Neutrophil (primary cell): ENCODE measurements around the gene ZNF30.

Source experiments
- H3K27ac ChIP-seq: fragments of 200-600 bp; sonication (generic); 2 replicates; pipeline ENCODE4 v1.5.1; 2016; ENCODE audit warnings: mild to moderate bottlenecking, moderate library complexity
- H3K27me3 ChIP-seq: fragments of 200-600 bp; sonication (generic); 2 replicates; pipeline ENCODE4 v1.6.0; 2016; ENCODE audit warnings: mild to moderate bottlenecking
- H3K36me3 ChIP-seq: fragments of 200-600 bp; sonication (generic); 2 replicates; pipeline ENCODE4 v1.5.1; 2017
- H3K4me1 ChIP-seq, 2 experiments: fragments of 200-600 bp in 1 of 2; sonication (generic) in 1 of 2; 1 replicate in 1 of 2; 2 replicates in 1 of 2; pipeline versions ENCODE4 v1.5.1 to v1.6.1; 2013 to 2016; ENCODE audit warnings: low read depth in 1 of 2, low read length in 1 of 2, mild to moderate bottlenecking in 1 of 2, moderate library complexity in 1 of 2; ENCODE audit not compliant: control insufficient read depth in 1 of 2, insufficient read depth in 1 of 2
- H3K4me3 ChIP-seq, 2 experiments: fragments of 200-600 bp in 1 of 2; sonication (generic) in 1 of 2; 1 replicate in 1 of 2; 2 replicates in 1 of 2; pipeline ENCODE4 v1.5.1; 2013 to 2016; ENCODE audit warnings: low read depth in 1 of 2, low read length in 1 of 2, mild to moderate bottlenecking in 1 of 2, moderate library complexity in 1 of 2
- H3K9me3 ChIP-seq: fragments of 200-600 bp; sonication (generic); 2 replicates; pipeline ENCODE4 v1.5.1; 2016
- CTCF ChIP-seq: fragments of 200-600 bp; sonication (generic); IDR thresholded peaks from 2 replicates; pipeline ENCODE4 v1.5.1; 2016; ENCODE audit warnings: antibody characterized with exemption

ZNF30 gene

DNA sequence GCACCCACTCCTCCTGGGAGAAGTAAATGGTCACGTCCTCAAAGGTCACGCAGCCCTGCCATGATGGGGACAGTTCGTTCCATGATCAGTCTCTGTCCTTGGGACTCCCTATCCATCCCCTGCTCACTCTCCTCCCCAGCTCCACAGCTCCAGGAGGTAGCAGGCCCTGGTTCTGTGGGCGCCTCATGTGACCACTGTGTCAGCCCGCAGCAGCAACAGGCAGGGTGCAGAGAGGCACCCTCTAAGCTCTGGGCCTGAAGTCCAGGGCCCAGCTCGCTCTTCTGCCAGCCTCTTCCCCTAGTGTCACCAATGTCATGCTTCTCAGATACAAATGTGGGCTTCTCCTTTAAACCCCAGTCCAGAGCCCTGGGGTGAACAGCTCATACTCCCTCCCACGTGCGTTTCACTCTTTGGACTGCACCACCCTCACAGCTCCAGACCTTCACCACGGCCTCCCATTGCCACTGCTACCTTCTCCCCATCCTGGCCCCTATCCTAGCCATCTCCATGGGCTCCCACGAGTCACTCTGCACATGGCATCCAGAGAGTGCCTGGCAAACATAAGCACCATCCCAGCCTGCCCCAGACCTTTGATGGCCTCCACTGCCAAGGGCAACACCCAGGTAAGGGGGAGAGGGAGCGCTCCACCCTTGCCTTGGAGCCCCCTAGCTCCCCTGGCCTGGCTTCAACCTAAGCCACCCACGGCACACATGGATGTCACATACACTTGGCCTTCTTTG lies 34.4 kb downstream of the ZNF30 start:
- H3K4me1 ChIP-seq: peaks cover 19 to 21% of the 10 kb centered on the region in 2 experiments
- H3K27me3 ChIP-seq: peaks cover 37% of the 10 kb centered on the region
- no peak overlapping the region for H3K27ac ChIP-seq
- peaks cover 12% of the 10 kb centered on the region for H3K36me3 ChIP-seq
- peaks cover 38% of the 10 kb centered on the region for H3K9me3 ChIP-seq
- TF ChIP-seq CTCF: no peak
- H3K4me3 ChIP-seq: no peak overlapping the region

DNA sequence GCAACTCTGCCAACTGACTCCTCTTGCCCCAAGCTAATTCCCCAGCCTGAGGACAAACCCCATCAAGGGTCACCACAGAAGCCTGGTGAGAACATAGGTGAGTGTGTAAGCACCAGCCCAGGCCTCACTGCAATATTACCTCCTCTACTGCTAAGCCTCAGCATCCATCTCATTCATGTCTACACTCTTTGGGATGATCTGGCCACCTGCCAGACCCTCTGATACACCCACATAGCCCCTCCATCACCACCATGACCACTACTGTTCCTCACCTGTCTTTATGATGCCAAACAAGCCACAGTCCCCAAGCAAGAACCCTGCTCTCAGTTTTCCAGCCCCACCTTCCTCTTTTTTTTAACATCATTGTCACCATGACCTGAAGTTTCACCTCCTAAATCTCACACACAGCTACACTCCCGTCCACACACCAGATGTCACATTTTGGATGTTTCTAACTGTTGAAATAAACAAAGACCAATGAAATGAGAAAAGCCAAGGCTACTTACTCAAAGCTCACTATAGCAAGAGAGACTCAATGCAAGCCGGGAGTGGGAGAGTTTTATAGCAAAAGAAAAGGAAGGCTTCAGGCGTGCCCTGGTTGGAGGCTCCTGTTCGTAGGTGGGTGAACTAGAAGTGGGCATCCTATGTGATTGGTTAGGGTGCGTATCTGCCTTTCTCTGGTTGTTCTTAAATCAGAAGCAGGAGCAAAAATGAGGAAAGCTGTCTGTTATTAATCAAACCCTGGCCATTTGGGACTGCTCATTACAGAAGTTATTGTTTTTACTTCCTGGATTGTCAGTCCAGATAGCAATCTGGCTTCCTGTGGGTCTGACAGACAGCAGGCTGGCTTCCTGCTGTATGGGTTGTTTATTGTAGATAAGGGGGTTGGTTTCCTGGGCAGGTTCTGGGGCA lies 35.3 kb downstream of the ZNF30 start:
- no peak for TF ChIP-seq CTCF
- H3K27ac ChIP-seq: no peak overlapping the region
- peaks cover 32% of the 10 kb centered on the region for H3K9me3 ChIP-seq
- H3K27me3 ChIP-seq: peaks cover 37% of the 10 kb centered on the region
- H3K4me1 ChIP-seq: peaks cover 19 to 21% of the 10 kb centered on the region in 2 experiments
- H3K4me3 ChIP-seq: peak overlapping the region in 1 of 2 experiments; percentile 78
- peaks cover 12% of the 10 kb centered on the region for H3K36me3 ChIP-seq

GRCh38 chr19:34962687-34963572 lies 36.2 kb downstream of the ZNF30 start:
- peak overlapping the region; percentile 71 to 78 for H3K4me3 ChIP-seq
- H3K27ac ChIP-seq: no peak overlapping the region
- peaks cover 19 to 21% of the 10 kb centered on the region in 2 experiments for H3K4me1 ChIP-seq
- TF ChIP-seq CTCF: no peak
- H3K9me3 ChIP-seq: peaks cover 23% of the 10 kb centered on the region
- H3K27me3 ChIP-seq: peaks cover 37% of the 10 kb centered on the region
- peaks cover 12% of the 10 kb centered on the region for H3K36me3 ChIP-seq

GRCh38 chr19:34963573-34964406 lies 37.1 kb downstream of the ZNF30 start, which contains the start of gene ZNF792:
Gene ZNF792, minus strand, starts transcription at chr19:34964229. Its CDS starts 567 bp downstream, at chr19:34963662.
- peaks cover 10% of the 10 kb centered on the region for H3K36me3 ChIP-seq
- H3K4me1 ChIP-seq: peaks cover 19 to 21% of the 10 kb centered on the region in 2 experiments
- H3K4me3 ChIP-seq: peak within 1 kb of the TSS; percentile 71 to 78
- H3K27me3 ChIP-seq: peaks cover 37% of the 10 kb centered on the region
- TF ChIP-seq CTCF: no peak
- H3K27ac ChIP-seq: no peak within 1 kb of the TSS
- H3K9me3 ChIP-seq: peaks cover 15% of the 10 kb centered on the region
